GM10248 (cell line): Measurements from ENCODE around the gene ITPR1.
"Not testable (repeated sequence)": the region's sequence is repeated elsewhere in the genome, so short reads cannot be mapped to it uniquely, and the experiment has no call there.

ENCODE experiments used
- CTCF ChIA-PET: fragments of 300-600 bp; sonication (Branson Sonifier 250); formaldehyde crosslinking; extraction: SDS; loops from one replicate; lab custom pipeline; 2021; ENCODE audit warnings: antibody characterized with exemption; lab: Yijun Ruan, JAX
- POLR2A ChIA-PET: fragments of 350-650 bp; sonication (Branson Sonifier 250); formaldehyde crosslinking; extraction: SDS; loops from one replicate; lab custom pipeline; 2020; ENCODE audit warnings: antibody characterized with exemption; lab: Yijun Ruan, JAX
- DNase-seq: peaks from one replicate; pipeline ENCODE4 v3.0.0; 2012; ENCODE audit errors: extremely low spot score
- CTCF ChIP-seq: IDR thresholded peaks from 2 replicates; pipeline ENCODE4 v1.5.1; 2012; ENCODE audit warnings: mild to moderate bottlenecking, low read depth; ENCODE audit errors: extremely low read depth, missing control alignments, control extremely low read depth

Gene ITPR1

GRCh38 chr3:4493014-4493940, at the start of gene ITPR1:
ITPR1 (plus strand) TSS chr3:4493348; CDS start chr3:4516492, 23,144 bp downstream.
- DNase-seq: peak; percentile 97
- no peak for TF ChIP-seq CTCF
- ChIA-PET POLR2A (interaction anchor here (0.5 to 2.5 kb wide), 36 partner anchors 7 to 1768 kb away, joined by 3 to 17 read pairs (median 4); partner anchors contain the start of gene SUMF1), CTCF (interaction anchor here (0.7 to 2.4 kb wide), 7 partner anchors 9 to 142 kb away, joined by 3 to 14 read pairs (median 8); no protein-coding TSS in a partner anchor)

- ChIA-PET POLR2A (no interaction called here), CTCF (interaction anchor here (1.1 to 1.5 kb wide), 3 partner anchors 21 to 97 kb away, joined by 3 to 7 read pairs (median 6); no protein-coding TSS in a partner anchor)
- no peak for DNase-seq
- TF ChIP-seq CTCF: no peak
These were observed 45.7 kb upstream of the ITPR1 start for GRCh38 chr3:4447295-4447999.

GRCh38 chr3:4448187-4448586, 45.0 kb upstream of the ITPR1 start:
- POLR2A ChIA-PET: no interaction called here
- CTCF ChIA-PET: interaction anchor here (1.1 to 1.5 kb wide), 3 partner anchors 20 to 97 kb away, joined by 3 to 7 read pairs (median 6); no protein-coding TSS in a partner anchor
- TF ChIP-seq CTCF: no peak
- no peak for DNase-seq

GRCh38 chr3:4449043-4449805, 43.9 kb upstream of the ITPR1 start:
- TF ChIP-seq CTCF: no peak
- DNase-seq: no peak
- ChIA-PET CTCF (interaction anchor here (1.6 kb wide), 1 partner anchor 13 kb away, joined by 6 read pairs; no protein-coding TSS in a partner anchor), POLR2A (no interaction called here)

GRCh38 chr3:4454142-4454541, 39.0 kb upstream of the ITPR1 start:
- DNase-seq: no peak
- ChIA-PET CTCF (no interaction called here), POLR2A (no interaction called here)
- no peak for TF ChIP-seq CTCF

- CTCF ChIA-PET, POLR2A ChIA-PET, DNase-seq: not testable (repeated sequence)
These were observed 36.4 kb upstream of the ITPR1 start for GRCh38 chr3:4456780-4457179.
